Esophagus squamous epithelium (tissue), 5 donors: ENCODE results near the gene UTP25. TPM values are rescaled to one million over a fixed set of nuclear protein-coding genes. Genes with fewer than 3 reads are reported as not detected.

Experiments used
- DNase-seq: peaks from one replicate; lab custom pipeline; 2025; lab: John Stamatoyannopoulos, UW
- H3K27ac ChIP-seq, 4 donors: fragments of 200-600 bp; sonication (generic); one replicate each; pipeline ENCODE4 v1.5.1; 2016 to 2019; ENCODE audit warnings: mild to moderate bottlenecking in 1 of 4
- H3K27me3 ChIP-seq, 4 donors: fragments of 200-600 bp; sonication (generic); 1 replicate in 3 of 4; 2 replicates in 1 of 4; pipeline versions ENCODE4 v1.5.1 to v1.6.0; 2017 to 2021; ENCODE audit warnings: antibody characterized with exemption in 1 of 4
- H3K36me3 ChIP-seq, 3 donors: fragments of 200-600 bp; sonication (generic); one replicate each; pipeline ENCODE4 v1.5.1; 2016 to 2019
- H3K4me1 ChIP-seq, 3 donors: fragments of 200-600 bp; sonication (generic); one replicate each; pipeline ENCODE4 v1.5.1; 2017 to 2019
- H3K4me3 ChIP-seq, 4 donors: fragments of 200-600 bp; sonication (generic); 1 replicate in 3 of 4; 2 replicates in 1 of 4; pipeline ENCODE4 v1.5.1; 2016 to 2019; ENCODE audit warnings: mild to moderate bottlenecking in 2 of 4, moderate library complexity in 1 of 4
- H3K9me3 ChIP-seq, 3 donors: fragments of 200-600 bp; sonication (generic); one replicate each; pipeline ENCODE4 v1.5.1; 2016 to 2019
- CTCF ChIP-seq, 6 experiments: fragments of 450-650 bp in 4 of 6; fragments of 200-600 bp in 2 of 6; sonication (generic) in 2 of 6; IDR thresholded peaks; one replicate each; pipeline ENCODE4 v1.5.1; 2016 to 2019; ENCODE audit warnings: antibody characterized with exemption in 6 of 6, mild to moderate bottlenecking in 4 of 6, moderate library complexity in 4 of 6
- POLR2A ChIP-seq, 4 donors: fragments of 450-650 bp; IDR thresholded peaks; one replicate each; pipeline ENCODE4 v1.6.1; 2017; ENCODE audit warnings: antibody characterized with exemption in 4 of 4, mild to moderate bottlenecking in 4 of 4, moderate library complexity in 3 of 4
- WGBS, 2 donors: methylation state at CpG; one replicate each; pipeline ENCODE4 v1.1.5; 2018; 5-methylcytosine and 5-hydroxymethylcytosine counted together
- intact Hi-C: fragments of 100-400 bp; cut with DNase I; formaldehyde crosslinking; loops from one replicate; pipeline ENCODE4 v1.15.0; 2022
- total RNA-seq, 4 donors: library from RNA; depleted of rRNA; stranded (reverse); fragments of >200 nt; gene quantifications; one replicate each; pipeline ENCODE4 v1.1.0, GENCODE V29; 2016
- donor health status: DM: yes; HTN: yes; CAD: no.

UTP25 gene
- total RNA-seq, 4 donors from 2014 or later, result 3.9 to 13.5 (median 7.8) TPM

- H3K36me3 ChIP-seq, result peaks cover 19 to 100% (median 52%) of the 10 kb centered on the region in 3 donors
- 50 to 77% methylated on average over 1 of the region's 1 CpG for WGBS, 2 donors
- no peak for DNase-seq
Observed at GRCh38 chr1:209845408-209845725, 17.6 kb downstream of the UTP25 start.

DNA sequence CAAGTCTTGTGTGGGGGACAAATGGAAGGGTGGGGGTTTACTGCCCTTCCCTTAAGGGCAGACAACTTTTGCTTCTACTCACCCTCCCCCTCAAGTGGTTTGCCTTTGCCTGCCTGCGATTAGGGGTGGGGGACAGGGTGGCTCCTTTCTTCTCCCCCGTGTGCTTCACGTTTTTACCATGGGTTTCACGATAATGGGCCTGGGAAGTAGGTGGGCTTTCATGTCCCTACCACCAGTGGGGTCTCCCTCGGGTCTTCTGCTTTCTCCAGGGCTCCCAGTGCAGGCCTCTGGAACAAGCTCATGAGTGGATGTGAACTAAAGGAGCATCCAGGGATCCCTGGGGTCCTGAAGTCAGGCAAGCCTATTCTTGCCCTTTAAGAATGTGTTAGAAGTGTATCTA lies 21.6 kb downstream of the UTP25 start:
- intact Hi-C loops, result no loop called here
- no peaks in the 10 kb centered on the region for H3K9me3 ChIP-seq
- TF ChIP-seq CTCF (IDR thresholded peaks at IDR 0.05) (no peak), POLR2A (IDR thresholded peaks at IDR 0.05) (no peak)
- H3K4me1 ChIP-seq, result no peaks in the 10 kb centered on the region
- 81 to 98% methylated on average over 5 of the region's 5 CpGs for WGBS, 2 donors
- H3K27me3 ChIP-seq, result no peaks in the 10 kb centered on the region
- peaks cover 13 to 100% (median 43%) of the 10 kb centered on the region in 3 donors for H3K36me3 ChIP-seq
- DNase-seq, result no peak
- H3K4me3 ChIP-seq, result no peak overlapping the region
- no peak overlapping the region for H3K27ac ChIP-seq

More at GRCh38 chr1:209845408-209845725, 17.6 kb downstream of the UTP25 start:
- Histone ChIP-seq H3K9me3 (no peaks in the 10 kb centered on the region), H3K4me3 (no peak overlapping the region), H3K4me1 (peaks cover 0 to 4% (median 2%) of the 10 kb centered on the region in 3 donors), H3K27me3 (no peaks in the 10 kb centered on the region), H3K27ac (no peak overlapping the region)
- TF ChIP-seq CTCF (IDR thresholded peaks at IDR 0.05) (no peak), POLR2A (IDR thresholded peaks at IDR 0.05) (no peak)
- intact Hi-C loops, result no loop called here

DNA sequence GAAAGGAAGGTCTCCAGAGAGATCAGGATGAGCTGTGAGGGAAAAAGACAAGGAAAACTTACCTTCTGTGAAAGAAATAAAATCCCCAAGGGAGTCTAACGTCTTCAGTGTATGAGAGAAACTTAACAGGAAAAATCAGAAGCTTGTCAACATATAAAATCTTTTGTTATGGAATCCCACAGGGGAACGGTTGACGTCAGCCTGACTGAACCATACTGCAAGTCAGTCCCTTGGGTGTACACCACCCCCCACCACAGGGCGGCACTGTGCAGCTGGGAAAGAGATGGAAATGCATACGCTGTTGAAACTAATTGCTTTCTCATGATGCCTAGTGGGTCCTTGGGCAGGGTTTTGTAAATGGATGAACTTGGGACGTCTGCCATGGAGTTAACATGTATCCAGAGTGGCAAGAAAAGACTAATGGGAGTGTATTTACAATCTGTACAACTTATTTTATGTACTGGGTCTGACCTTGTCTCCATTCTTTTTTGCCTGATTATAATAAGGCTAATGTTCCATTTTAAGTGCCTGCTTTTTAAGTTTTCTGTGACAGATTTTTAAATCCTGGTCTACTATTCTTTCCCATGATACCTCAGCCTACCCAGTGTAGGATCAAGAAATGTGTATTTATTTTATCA lies 22.7 kb downstream of the UTP25 start:
- Histone ChIP-seq H3K9me3 (no peaks in the 10 kb centered on the region), H3K27me3 (no peaks in the 10 kb centered on the region), H3K4me3 (no peak overlapping the region), H3K4me1 (no peaks in the 10 kb centered on the region), H3K27ac (no peak overlapping the region), H3K36me3 (peaks cover 18 to 100% (median 38%) of the 10 kb centered on the region in 3 donors)
- TF ChIP-seq CTCF (IDR thresholded peaks at IDR 0.05) (peak in 5 of 6 experiments; percentile 10 to 66 (median 29)), POLR2A (IDR thresholded peaks at IDR 0.05) (no peak)
- WGBS, 2 donors, result 62 to 63% methylated on average over 6 of the region's 6 CpGs
- intact Hi-C loops, result no loop called here
- no peak for DNase-seq

- WGBS, 2 donors, result 86 to 100% methylated on average over 2 of the region's 2 CpGs
- no peaks in the 10 kb centered on the region for H3K9me3 ChIP-seq
- intact Hi-C loops, result no loop called here
- peaks cover 14 to 74% (median 32%) of the 10 kb centered on the region in 3 donors for H3K36me3 ChIP-seq
- DNase-seq, result no peak
- H3K27me3 ChIP-seq, result no peaks in the 10 kb centered on the region
- no peaks in the 10 kb centered on the region for H3K4me1 ChIP-seq
- TF ChIP-seq CTCF (IDR thresholded peaks at IDR 0.05) (no peak), POLR2A (IDR thresholded peaks at IDR 0.05) (no peak)
- no peak overlapping the region for H3K4me3 ChIP-seq
- H3K27ac ChIP-seq, result no peak overlapping the region
Observed at GRCh38 chr1:209853676-209854075, 25.9 kb downstream of the UTP25 start.

- TF ChIP-seq CTCF (IDR thresholded peaks at IDR 0.05) (no peak), POLR2A (IDR thresholded peaks at IDR 0.05) (no peak)
- intact Hi-C loops, result no loop called here
- Histone ChIP-seq H3K4me3 (no peak overlapping the region), H3K27ac (no peak overlapping the region), H3K27me3 (no peaks in the 10 kb centered on the region), H3K9me3 (no peaks in the 10 kb centered on the region), H3K36me3 (peaks cover 10 to 69% (median 32%) of the 10 kb centered on the region in 3 donors), H3K4me1 (no peaks in the 10 kb centered on the region)
- DNase-seq, result no peak
- 76 to 93% methylated on average over 2 to 3 of the region's 3 CpGs for WGBS, 2 donors
Observed at GRCh38 chr1:209854196-209854595, 26.4 kb downstream of the UTP25 start.
